ENCODE results near the gene PPP4R1. TPM values are rescaled to one million over a fixed set of nuclear protein-coding genes. Genes with fewer than 3 reads are reported as not detected.

PPP4R1 gene
- total RNA-seq, 2 donors from 2014 or later: 52.5 to 77.5 TPM

DNA sequence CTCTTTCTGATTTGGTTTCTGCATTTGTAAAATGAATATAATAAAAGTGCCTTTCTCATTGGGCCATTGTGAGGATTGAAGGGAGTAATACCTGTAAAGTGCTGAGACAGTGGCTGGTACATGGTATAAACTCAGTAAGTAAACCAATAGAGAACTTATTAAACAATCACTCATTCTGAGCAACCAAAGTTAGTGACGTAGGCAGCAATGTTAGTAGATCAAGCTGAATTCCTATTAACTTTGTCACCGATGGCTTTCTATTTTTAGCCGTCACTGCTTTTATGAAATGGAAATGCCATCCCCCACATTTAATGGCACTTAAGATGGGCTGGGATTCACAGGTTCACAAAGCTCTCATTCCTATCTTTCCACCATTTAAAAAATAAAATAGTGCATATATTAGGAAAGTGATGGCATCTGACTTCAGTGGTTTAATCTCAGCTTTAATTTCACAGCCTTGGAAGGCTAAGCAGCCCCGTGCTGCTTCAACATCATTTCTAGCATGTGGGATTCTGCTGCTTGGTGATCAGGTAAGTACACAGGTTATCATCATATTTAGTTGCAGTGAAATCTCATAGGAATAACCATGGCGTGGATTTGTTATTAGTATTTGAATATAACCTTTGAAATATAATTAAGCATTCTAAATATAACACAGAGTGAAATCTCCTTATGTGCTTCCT lies 17.6 kb upstream of the PPP4R1 start:
- no peaks in the 10 kb centered on the region for H3K36me3 ChIP-seq
- TF ChIP-seq, protein P1, sequence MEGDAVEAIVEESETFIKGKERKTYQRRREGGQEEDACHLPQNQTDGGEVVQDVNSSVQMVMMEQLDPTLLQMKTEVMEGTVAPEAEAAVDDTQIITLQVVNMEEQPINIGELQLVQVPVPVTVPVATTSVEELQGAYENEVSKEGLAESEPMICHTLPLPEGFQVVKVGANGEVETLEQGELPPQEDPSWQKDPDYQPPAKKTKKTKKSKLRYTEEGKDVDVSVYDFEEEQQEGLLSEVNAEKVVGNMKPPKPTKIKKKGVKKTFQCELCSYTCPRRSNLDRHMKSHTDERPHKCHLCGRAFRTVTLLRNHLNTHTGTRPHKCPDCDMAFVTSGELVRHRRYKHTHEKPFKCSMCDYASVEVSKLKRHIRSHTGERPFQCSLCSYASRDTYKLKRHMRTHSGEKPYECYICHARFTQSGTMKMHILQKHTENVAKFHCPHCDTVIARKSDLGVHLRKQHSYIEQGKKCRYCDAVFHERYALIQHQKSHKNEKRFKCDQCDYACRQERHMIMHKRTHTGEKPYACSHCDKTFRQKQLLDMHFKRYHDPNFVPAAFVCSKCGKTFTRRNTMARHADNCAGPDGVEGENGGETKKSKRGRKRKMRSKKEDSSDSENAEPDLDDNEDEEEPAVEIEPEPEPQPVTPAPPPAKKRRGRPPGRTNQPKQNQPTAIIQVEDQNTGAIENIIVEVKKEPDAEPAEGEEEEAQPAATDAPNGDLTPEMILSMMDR (IDR thresholded peaks at IDR 0.05): no peak
- H3K9me3 ChIP-seq: no peaks in the 10 kb centered on the region
- intact Hi-C loops (cut with DNase I): no loop called here
- no peaks in the 10 kb centered on the region for H3K4me1 ChIP-seq
- no peak overlapping the region for H3K4me3 ChIP-seq
- DNase-seq: no peak
- H3K27me3 ChIP-seq: no peaks in the 10 kb centered on the region
- no peak overlapping the region for H3K9ac ChIP-seq (ENCODE audit: low read depth in 2 of 2, low read length in 2 of 2)
- no peak overlapping the region for H3K27ac ChIP-seq

DNA sequence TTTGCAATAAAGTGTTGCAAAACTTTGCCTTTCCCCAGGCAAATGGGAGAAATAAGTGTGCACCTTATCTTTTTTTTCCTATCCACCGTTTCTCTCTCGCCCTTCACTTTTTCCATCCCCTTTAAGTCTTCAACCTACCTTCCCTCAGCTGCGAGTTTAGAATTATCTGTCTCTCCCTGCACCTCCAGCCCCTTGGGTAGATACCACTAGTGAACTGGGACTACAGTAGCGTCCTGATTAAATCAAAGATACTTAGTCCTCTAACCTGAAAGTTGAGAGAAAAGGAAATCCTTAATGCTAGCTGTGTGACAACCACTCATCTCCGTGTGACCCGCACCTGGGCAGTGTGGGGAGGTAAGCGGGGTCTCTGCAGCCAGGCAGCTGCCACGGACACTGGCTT lies 16.1 kb upstream of the PPP4R1 start:
- no peak for DNase-seq
- intact Hi-C loops (cut with DNase I): no loop called here
- Histone ChIP-seq H3K27ac (no peak overlapping the region), H3K4me1 (no peaks in the 10 kb centered on the region), H3K36me3 (no peaks in the 10 kb centered on the region), H3K9me3 (no peaks in the 10 kb centered on the region), H3K27me3 (no peaks in the 10 kb centered on the region), H3K9ac (ENCODE audit: low read depth in 2 of 2, low read length in 2 of 2) (no peak overlapping the region), H3K4me3 (no peak overlapping the region)
- TF ChIP-seq, protein P1 (IDR thresholded peaks at IDR 0.05): no peak

DNA sequence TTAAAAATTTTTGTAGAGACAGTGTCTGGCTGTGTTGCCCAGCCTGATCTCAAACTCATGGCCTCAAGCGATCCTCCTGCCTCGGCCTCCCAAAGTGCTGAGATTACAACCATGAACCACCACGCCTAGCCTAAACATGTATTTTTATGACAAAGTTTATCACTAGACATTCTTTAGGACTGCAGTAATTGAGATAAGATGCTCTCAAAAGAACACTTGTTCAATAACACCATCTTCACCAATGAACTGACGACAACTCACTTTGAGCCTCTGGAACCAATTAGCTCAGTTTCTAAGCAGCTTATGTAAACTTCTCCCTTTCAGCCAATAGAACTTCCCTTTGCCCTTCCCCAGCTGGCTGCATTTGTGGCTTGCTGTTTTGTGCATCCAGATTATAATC lies 15.3 kb upstream of the PPP4R1 start:
- DNase-seq: no peak
- Histone ChIP-seq H3K27ac (no peak overlapping the region), H3K36me3 (no peaks in the 10 kb centered on the region), H3K4me3 (no peak overlapping the region), H3K27me3 (no peaks in the 10 kb centered on the region), H3K9me3 (no peaks in the 10 kb centered on the region), H3K9ac (ENCODE audit: low read depth in 2 of 2, low read length in 2 of 2) (no peak overlapping the region), H3K4me1 (no peaks in the 10 kb centered on the region)
- intact Hi-C loops (cut with DNase I): loop anchor here (10.0 kb wide), 1 partner anchor 75 kb away; the partner anchor contains the start of gene RAB31
- TF ChIP-seq, protein P1 (IDR thresholded peaks at IDR 0.05): no peak

DNA sequence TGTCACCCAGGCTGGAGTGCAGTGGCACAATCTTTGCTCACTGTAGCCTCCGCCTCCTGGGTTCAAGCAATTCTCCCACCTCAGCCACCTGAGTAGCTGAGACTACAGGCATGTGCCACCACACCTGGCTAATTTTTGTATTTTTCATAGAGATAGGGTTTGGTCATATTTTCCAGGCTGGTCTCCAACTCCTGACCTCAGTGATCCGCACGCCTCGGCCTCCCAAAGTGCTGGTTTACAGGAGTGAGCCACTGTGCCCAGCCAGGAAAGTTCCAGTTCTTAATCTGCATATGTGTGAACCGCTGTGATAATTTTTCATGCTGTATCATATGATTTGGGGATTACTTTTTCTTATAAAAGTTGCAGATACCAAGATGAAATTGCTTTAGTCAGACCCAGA lies 14.6 kb upstream of the PPP4R1 start:
- H3K4me3 ChIP-seq: no peak overlapping the region
- H3K9me3 ChIP-seq: no peaks in the 10 kb centered on the region
- intact Hi-C loops (cut with DNase I): loop anchor here (10.0 kb wide), 1 partner anchor 76 kb away; the partner anchor contains the start of gene RAB31
- TF ChIP-seq, protein P1 (IDR thresholded peaks at IDR 0.05): no peak
- no peaks in the 10 kb centered on the region for H3K36me3 ChIP-seq
- H3K27me3 ChIP-seq: no peaks in the 10 kb centered on the region
- DNase-seq: no peak
- H3K9ac ChIP-seq (ENCODE audit: low read depth in 2 of 2, low read length in 2 of 2): no peak overlapping the region
- no peaks in the 10 kb centered on the region for H3K4me1 ChIP-seq
- H3K27ac ChIP-seq: no peak overlapping the region

DNA sequence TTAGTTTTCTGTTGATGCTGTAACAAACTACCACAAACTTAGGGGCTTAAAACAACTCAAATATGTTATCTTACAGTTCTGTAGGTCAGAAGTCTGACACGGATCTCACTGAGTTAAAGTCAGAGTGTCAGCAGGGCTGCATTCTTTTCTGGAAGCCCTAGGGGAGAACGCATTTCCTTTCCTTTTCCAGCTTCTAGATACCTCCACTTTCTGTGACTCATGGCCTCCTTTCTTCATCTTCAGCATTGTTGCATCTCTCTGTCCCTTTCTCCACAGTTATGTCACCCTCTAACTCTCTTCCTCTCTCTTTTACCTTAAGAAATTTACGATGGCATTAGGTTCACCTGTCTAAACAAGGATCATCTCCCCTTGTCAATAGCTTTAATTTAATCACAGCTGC lies 13.3 kb upstream of the PPP4R1 start:
- H3K36me3 ChIP-seq: no peaks in the 10 kb centered on the region
- no peaks in the 10 kb centered on the region for H3K27me3 ChIP-seq
- no peak overlapping the region for H3K27ac ChIP-seq
- TF ChIP-seq, protein P1 (IDR thresholded peaks at IDR 0.05): no peak
- no peaks in the 10 kb centered on the region for H3K4me1 ChIP-seq
- no peak overlapping the region for H3K4me3 ChIP-seq
- intact Hi-C loops (cut with DNase I): loop anchor here (10.0 kb wide), 1 partner anchor 77 kb away; the partner anchor contains the start of gene RAB31
- DNase-seq: no peak
- H3K9me3 ChIP-seq: no peaks in the 10 kb centered on the region
- no peak overlapping the region for H3K9ac ChIP-seq (ENCODE audit: low read depth in 2 of 2, low read length in 2 of 2)

Data from colonic mucosa (tissue), 4 donors.